ENCODE data around the gene CRB3.
"Not testable (repeated sequence)": the region's sequence is repeated elsewhere in the genome, so short reads cannot be mapped to it uniquely, and the experiment has no call there.

Gene CRB3

GRCh38 chr19:6500837-6501739 lies 37.0 kb downstream of the CRB3 start:
- Histone ChIP-seq H3K27ac (peak overlapping the region in 8 of 11 experiments; percentile 68 to 76 (median 73); a peak in 15 of 22 replicates), H3K4me2 (peak overlapping the region; percentile 90 to 99 (median 96)), H3K36me3 (peaks cover 0 to 12% (median 1%) of the 10 kb centered on the region in 11 experiments; a peak in 12 of 22 replicates), H3K27me3 (no peaks in the 10 kb centered on the region), H4K20me1 (peaks cover 0 to 7% (median 0%) of the 10 kb centered on the region in 11 experiments; a peak in 2 of 22 replicates), H3K9ac (peak overlapping the region; percentile 71 to 85 (median 80)), H3K4me1 (peaks cover 35 to 61% (median 52%) of the 10 kb centered on the region in 10 experiments), H3K9me3 (replicated peaks in 1 of 11) (no peaks in the 10 kb centered on the region), H3K4me3 (peak overlapping the region; percentile 76 to 89 (median 83))
- no peak for TF ChIP-seq Cebpa-rat (IDR thresholded peaks at IDR 0.05)

GRCh38 chr19:6501740-6502648 lies 37.9 kb downstream of the CRB3 start, which contains the start of gene TUBB4A:
Gene TUBB4A, minus strand, starts transcription at chr19:6502309. Its CDS starts 97 bp downstream, at chr19:6502212.
- peaks cover 0 to 12% (median 0%) of the 10 kb centered on the region in 11 experiments; a peak in 6 of 22 replicates for H3K36me3 ChIP-seq
- H3K4me3 ChIP-seq = peak within 1 kb of the TSS; percentile 76 to 89 (median 83)
- H3K9ac ChIP-seq = peak within 1 kb of the TSS; percentile 71 to 85 (median 80)
- H3K9me3 ChIP-seq (replicated peaks in 1 of 11) = no peaks in the 10 kb centered on the region
- H3K4me2 ChIP-seq = peak within 1 kb of the TSS; percentile 90 to 99 (median 96)
- H4K20me1 ChIP-seq = peaks cover 0 to 7% (median 0%) of the 10 kb centered on the region in 11 experiments; a peak in 2 of 22 replicates
- peak within 1 kb of the TSS; percentile 36 to 76 (median 70); a peak in 21 of 22 replicates for H3K27ac ChIP-seq
- TF ChIP-seq Cebpa-rat (IDR thresholded peaks at IDR 0.05) = no peak
- H3K27me3 ChIP-seq = no peaks in the 10 kb centered on the region
- H3K4me1 ChIP-seq = peaks cover 35 to 61% (median 52%) of the 10 kb centered on the region in 10 experiments

GRCh38 chr19:6503407-6504201 lies 39.5 kb downstream of the CRB3 start:
- Histone ChIP-seq H3K9ac (0 out of 22 replicates have a peak overlapping the region, but pooled peaks of 1 of the 11 experiments have one; percentile 85), H3K4me1 (peaks cover 29 to 56% (median 47%) of the 10 kb centered on the region in 10 experiments), H3K9me3 (replicated peaks in 1 of 11) (no peaks in the 10 kb centered on the region), H3K36me3 (peaks cover 0 to 6% (median 0%) of the 10 kb centered on the region in 11 experiments; a peak in 3 of 22 replicates), H3K27ac (peak overlapping the region in 1 of 11 experiments; percentile 70; a peak in 1 of 22 replicates), H4K20me1 (peaks cover 0 to 7% (median 0%) of the 10 kb centered on the region in 11 experiments; a peak in 2 of 22 replicates), H3K27me3 (no peaks in the 10 kb centered on the region), H3K4me3 (no peak overlapping the region), H3K4me2 (peak overlapping the region in 9 of 11 experiments; percentile 90 to 99 (median 96); a peak in 14 of 22 replicates)
- no peak for TF ChIP-seq Cebpa-rat (IDR thresholded peaks at IDR 0.05)

- H3K27ac ChIP-seq; H3K4me2 ChIP-seq; H4K20me1 ChIP-seq; H3K9me3 ChIP-seq (replicated peaks in 1 of 11); H3K36me3 ChIP-seq; H3K9ac ChIP-seq; H3K4me3 ChIP-seq; H3K27me3 ChIP-seq: not testable (repeated sequence)
- peaks cover 9 to 21% (median 15%) of the 10 kb centered on the region in 10 experiments for H3K4me1 ChIP-seq
Observed at GRCh38 chr19:6508028-6508771, 44.1 kb downstream of the CRB3 start.

- Histone ChIP-seq H3K27ac (no peak overlapping the region), H3K9ac (0 out of 22 replicates have a peak overlapping the region, but pooled peaks of 1 of the 11 experiments have one; percentile 5)
- no peak; a peak in 1 of 22 replicates for TF ChIP-seq Cebpa-rat (IDR thresholded peaks at IDR 0.05)
Observed at GRCh38 chr19:6509118-6509971, 45.3 kb downstream of the CRB3 start.

GRCh38 chr19:6510618-6511017 lies 46.5 kb downstream of the CRB3 start:
- Histone ChIP-seq H3K4me3 (no peak overlapping the region), H3K27ac (no peak overlapping the region), H4K20me1 (no peaks in the 10 kb centered on the region), H3K4me1 (peaks cover 0 to 11% (median 2%) of the 10 kb centered on the region in 10 experiments; a peak in 5 of 20 replicates), H3K36me3 (no peaks in the 10 kb centered on the region), H3K27me3 (no peaks in the 10 kb centered on the region), H3K9me3 (replicated peaks in 1 of 11) (no peaks in the 10 kb centered on the region), H3K9ac (no peak overlapping the region), H3K4me2 (no peak overlapping the region)
- TF ChIP-seq Cebpa-rat (IDR thresholded peaks at IDR 0.05) = no peak

More at GRCh38 chr19:6509118-6509971, 45.3 kb downstream of the CRB3 start:
- no peaks in the 10 kb centered on the region for H4K20me1 ChIP-seq
- no peak overlapping the region for H3K4me3 ChIP-seq
- no peaks in the 10 kb centered on the region for H3K27me3 ChIP-seq
- H3K36me3 ChIP-seq = no peaks in the 10 kb centered on the region
- no peaks in the 10 kb centered on the region for H3K9me3 ChIP-seq (replicated peaks in 1 of 11)
- H3K4me2 ChIP-seq = peak overlapping the region in 2 of 11 experiments; percentile 31 to 33; a peak in 3 of 22 replicates
- H3K4me1 ChIP-seq = peaks cover 0 to 14% (median 5%) of the 10 kb centered on the region in 10 experiments; a peak in 15 of 20 replicates

GRCh38 chr19:6514089-6514488 lies 50.0 kb downstream of the CRB3 start:
- Histone ChIP-seq H3K36me3 (no peaks in the 10 kb centered on the region), H3K27ac (no peak overlapping the region), H3K9ac (peak overlapping the region in 2 of 11 experiments; percentile 5 to 15; a peak in 1 of 22 replicates), H3K4me1 (peaks cover 21 to 35% (median 26%) of the 10 kb centered on the region in 10 experiments), H4K20me1 (no peaks in the 10 kb centered on the region), H3K4me2 (no peak overlapping the region), H3K27me3 (no peaks in the 10 kb centered on the region), H3K4me3 (no peak overlapping the region), H3K9me3 (replicated peaks in 1 of 11) (no peaks in the 10 kb centered on the region)
- no peak for TF ChIP-seq Cebpa-rat (IDR thresholded peaks at IDR 0.05)

Measured in BLaER1 treated with 17β-estradiol and CSF1 and Interleukin-3, amounts not matched to agents 10 nM and 100 nM (cell line).